Neural progenitor cell (in vitro differentiated cells): ENCODE data around the gene SOX9. TPM values are rescaled to one million over a fixed set of nuclear protein-coding genes. Genes with fewer than 3 reads are reported as not detected.

Experiments used
- DNase-seq: peaks from one replicate; pipeline ENCODE4 v3.0.0-alpha.2; 2016; ENCODE audit warnings: low spot score
- H2AFZ ChIP-seq: fragments of 200-600 bp; sonication (generic); replicated peaks from 2 replicates; pipeline ENCODE4 v1.6.1; 2016; ENCODE audit warnings: antibody characterized with exemption
- H3F3A ChIP-seq: fragments of 200-600 bp; sonication (generic); 2 replicates; pipeline ENCODE4 v1.6.1; 2016; ENCODE audit warnings: antibody characterized with exemption, low read depth
- H3K27ac ChIP-seq: fragments of 200-600 bp; sonication (generic); 2 replicates; pipeline ENCODE4 v1.5.1; 2016; ENCODE audit warnings: mild to moderate bottlenecking
- H3K27me3 ChIP-seq: fragments of 200-600 bp; sonication (generic); 2 replicates; pipeline ENCODE4 v1.6.1; 2016; ENCODE audit warnings: mild to moderate bottlenecking, moderate library complexity
- H3K36me3 ChIP-seq: fragments of 200-600 bp; sonication (generic); 2 replicates; pipeline ENCODE4 v1.5.1; 2016
- H3K4me1 ChIP-seq: fragments of 200-600 bp; sonication (generic); 2 replicates; pipeline ENCODE4 v1.6.1; 2016; ENCODE audit warnings: mixed run types
- H3K4me2 ChIP-seq: fragments of 200-600 bp; sonication (generic); 2 replicates; pipeline ENCODE4 v1.6.1; 2016
- H3K4me3 ChIP-seq: fragments of 200-600 bp; sonication (generic); 2 replicates; pipeline ENCODE4 v1.5.1; 2016
- H3K79me2 ChIP-seq: fragments of 200-600 bp; sonication (generic); 2 replicates; pipeline ENCODE4 v1.6.1; 2016; ENCODE audit warnings: low read depth
- H3K9ac ChIP-seq: fragments of 200-600 bp; sonication (generic); 2 replicates; pipeline ENCODE4 v1.6.1; 2016
- H3K9me3 ChIP-seq: fragments of 200-600 bp; sonication (generic); 2 replicates; pipeline ENCODE4 v1.5.1; 2016; ENCODE audit warnings: low read depth
- H4K20me1 ChIP-seq: fragments of 200-600 bp; sonication (generic); 2 replicates; pipeline ENCODE4 v1.6.1; 2016; ENCODE audit warnings: low read depth
- H3K27ac Mint-ChIP-seq: 3 replicates; pipeline ENCODE4 v1.8.0; 2021; ENCODE audit warnings: mixed read lengths
- H3K27me3 Mint-ChIP-seq: 2 replicates; pipeline ENCODE4 v1.8.0; 2022; ENCODE audit warnings: low read depth, mild to moderate bottlenecking, inconsistent platforms, moderate library complexity, mixed read lengths; ENCODE audit not compliant: insufficient read depth
- H3K36me3 Mint-ChIP-seq: 3 replicates; pipeline ENCODE4 v1.8.0; 2021; ENCODE audit warnings: mixed read lengths
- H3K4me1 Mint-ChIP-seq: 3 replicates; pipeline ENCODE4 v1.8.0; 2021; ENCODE audit warnings: mixed read lengths
- H3K4me3 Mint-ChIP-seq: 3 replicates; pipeline ENCODE4 v1.8.0; 2021; ENCODE audit warnings: mild to moderate bottlenecking, moderate library complexity, mixed read lengths
- H3K9me3 Mint-ChIP-seq: 3 replicates; pipeline ENCODE4 v1.8.0; 2020; ENCODE audit warnings: mixed read lengths
- CTCF ChIP-seq: fragments of 200-600 bp; sonication (generic); IDR thresholded peaks from 2 replicates; pipeline ENCODE4 v1.5.1; 2017; ENCODE audit warnings: antibody characterized with exemption, mild to moderate bottlenecking
- EZH2 ChIP-seq: fragments of 200-600 bp; sonication (generic); IDR thresholded peaks from 2 replicates; pipeline ENCODE4 v1.6.1; 2017; ENCODE audit warnings: antibody characterized with exemption, mild to moderate bottlenecking, moderate library complexity
- EZH2phosphoT487 ChIP-seq: fragments of 200-600 bp; sonication (generic); IDR thresholded peaks from 2 replicates; pipeline ENCODE4 v1.6.1; 2017; ENCODE audit warnings: antibody characterized with exemption
- total RNA-seq: library from RNA; depleted of rRNA; stranded (reverse); fragments of >200 nt; gene quantifications from 2 replicates; pipeline ENCODE4 v1.2.3, GENCODE V29; 2015; ENCODE audit warnings: low replicate concordance

The SOX9 gene
- total RNA-seq, 1 donor from 2014 or later, result 12.7 TPM

GRCh38 chr17:72089453-72089987, 31.3 kb upstream of the SOX9 start:
- Mint-ChIP-seq H3K27me3 (peaks cover 5% of the 10 kb centered on the region), H3K4me3 (no peak overlapping the region), H3K4me1 (no peaks in the 10 kb centered on the region), H3K9me3 (peaks cover 2% of the 10 kb centered on the region), H3K27ac (no peak overlapping the region), H3K36me3 (no peaks in the 10 kb centered on the region)
- no peak overlapping the region for H3K4me3 ChIP-seq
- H3F3A ChIP-seq, result no peaks in the 10 kb centered on the region
- DNase-seq, result no peak
- no peaks in the 10 kb centered on the region for H3K9me3 ChIP-seq
- no peaks in the 10 kb centered on the region for H3K79me2 ChIP-seq
- H3K27me3 ChIP-seq, result no peaks in the 10 kb centered on the region
- H3K36me3 ChIP-seq, result no peaks in the 10 kb centered on the region
- no peaks in the 10 kb centered on the region for H3K4me1 ChIP-seq
- no peaks in the 10 kb centered on the region for H4K20me1 ChIP-seq
- no peak overlapping the region for H3K27ac ChIP-seq
- no peak overlapping the region for H3K4me2 ChIP-seq
- no peak overlapping the region for H2AFZ ChIP-seq
- TF ChIP-seq EZH2phosphoT487 (no peak), CTCF (no peak), EZH2 (no peak)
- H3K9ac ChIP-seq, result no peak overlapping the region

- Mint-ChIP-seq H3K4me1 (no peaks in the 10 kb centered on the region), H3K27ac (no peak overlapping the region), H3K4me3 (no peak overlapping the region), H3K9me3 (peaks cover 2% of the 10 kb centered on the region), H3K27me3 (peaks cover 4% of the 10 kb centered on the region), H3K36me3 (no peaks in the 10 kb centered on the region)
- no peaks in the 10 kb centered on the region for H4K20me1 ChIP-seq
- TF ChIP-seq EZH2 (no peak), EZH2phosphoT487 (no peak), CTCF (no peak)
- no peak for DNase-seq
- H3K27ac ChIP-seq, result no peak overlapping the region
- no peak overlapping the region for H3K9ac ChIP-seq
- no peaks in the 10 kb centered on the region for H3F3A ChIP-seq
- no peaks in the 10 kb centered on the region for H3K27me3 ChIP-seq
- no peaks in the 10 kb centered on the region for H3K79me2 ChIP-seq
- no peaks in the 10 kb centered on the region for H3K36me3 ChIP-seq
- no peaks in the 10 kb centered on the region for H3K4me1 ChIP-seq
- no peak overlapping the region for H3K4me3 ChIP-seq
- no peaks in the 10 kb centered on the region for H3K9me3 ChIP-seq
- H2AFZ ChIP-seq, result no peak overlapping the region
- H3K4me2 ChIP-seq, result no peak overlapping the region
Observed at GRCh38 chr17:72090108-72090507, 30.7 kb upstream of the SOX9 start.

- H3K9me3 Mint-ChIP-seq, result peaks cover 2% of the 10 kb centered on the region
- H3K9me3 ChIP-seq, result no peaks in the 10 kb centered on the region
Observed at GRCh38 chr17:72092710-72093322, 28.0 kb upstream of the SOX9 start.

More at GRCh38 chr17:72092710-72093322, 28.0 kb upstream of the SOX9 start:
- no peaks in the 10 kb centered on the region for H3K4me1 ChIP-seq
- no peak overlapping the region for H3K4me2 ChIP-seq
- no peak overlapping the region for H3K4me3 Mint-ChIP-seq
- H3K36me3 Mint-ChIP-seq, result no peaks in the 10 kb centered on the region
- no peaks in the 10 kb centered on the region for H3K36me3 ChIP-seq
- no peak for DNase-seq
- no peak overlapping the region for H3K27ac ChIP-seq
- TF ChIP-seq CTCF, result no peak
- no peak for TF ChIP-seq EZH2
- TF ChIP-seq EZH2phosphoT487, result no peak
- H4K20me1 ChIP-seq, result no peaks in the 10 kb centered on the region
- no peaks in the 10 kb centered on the region for H3K79me2 ChIP-seq
- peaks cover 4% of the 10 kb centered on the region for H3K27me3 Mint-ChIP-seq
- no peak overlapping the region for H3K4me3 ChIP-seq
- H3K27ac Mint-ChIP-seq, result no peak overlapping the region
- H3K4me1 Mint-ChIP-seq, result no peaks in the 10 kb centered on the region
- H3F3A ChIP-seq, result no peaks in the 10 kb centered on the region
- no peak overlapping the region for H3K9ac ChIP-seq
- no peaks in the 10 kb centered on the region for H3K27me3 ChIP-seq
- no peak overlapping the region for H2AFZ ChIP-seq
